Measurements from ENCODE around the gene ERGIC3.
"Not testable (repeated sequence)": the region's sequence is repeated elsewhere in the genome, so short reads cannot be mapped to it uniquely, and the experiment has no call there.

The ERGIC3 gene

GRCh38 chr20:35552914-35553313 lies 11.0 kb downstream of the ERGIC3 start:
- Histone ChIP-seq H3K4me1 (ENCODE audit: control insufficient read depth, low read depth, low read length) (no peaks in the 10 kb centered on the region), H3K18ac (ENCODE audit: low read length) (no peak overlapping the region), H3K4me3 (ENCODE audit: low read length) (no peak overlapping the region), H4K8ac (ENCODE audit: low read depth, low read length) (no peak overlapping the region), H2BK5ac (ENCODE audit: low read length) (no peak overlapping the region), H2BK15ac (replicated peaks; ENCODE audit: low read depth) (no peak overlapping the region), H3K27ac (ENCODE audit: low read depth, low read length) (no peak overlapping the region), H4K5ac (ENCODE audit: low read length) (no peak overlapping the region), H3K79me1 (ENCODE audit: low read length) (no peaks in the 10 kb centered on the region), H2AK5ac (ENCODE audit: low read length) (no peak overlapping the region), H3K4ac (ENCODE audit: low read depth, low read length) (no peak overlapping the region), H2BK120ac (ENCODE audit: low read depth, low read length) (no peak overlapping the region), H3K4me2 (ENCODE audit: low read length) (no peak overlapping the region), H3K23ac (ENCODE audit: low read length) (no peak overlapping the region), H3K36me3 (ENCODE audit: control insufficient read depth, insufficient read depth, low read length) (peaks cover 23% of the 10 kb centered on the region), H3K27me3 (ENCODE audit: insufficient read depth, low read length, poor library complexity) (no peaks in the 10 kb centered on the region), H3K56ac (ENCODE audit: low read length) (no peak overlapping the region), H3K9ac (ENCODE audit: low read length) (no peak overlapping the region), H3K79me2 (ENCODE audit: control insufficient read depth, insufficient read depth, low read length) (no peaks in the 10 kb centered on the region)
- DNase-seq, result no peak
- WGBS (ENCODE audit: extremely low coverage, insufficient coverage, low lambda C conversion rate), result no CpG with 5 or more reads among the region's 3 CpGs

GRCh38 chr20:35555461-35555860 lies 13.6 kb downstream of the ERGIC3 start:
- not testable (repeated sequence) for H3K79me1 ChIP-seq (ENCODE audit: low read length); H3K56ac ChIP-seq (ENCODE audit: low read length); H4K8ac ChIP-seq (ENCODE audit: low read depth, low read length); H3K23ac ChIP-seq (ENCODE audit: low read length); H3K27ac ChIP-seq (ENCODE audit: low read depth, low read length); H3K4me1 ChIP-seq (ENCODE audit: control insufficient read depth, low read depth, low read length); H4K5ac ChIP-seq (ENCODE audit: low read length); H3K4ac ChIP-seq (ENCODE audit: low read depth, low read length); H3K9ac ChIP-seq (ENCODE audit: low read length); DNase-seq; H3K4me3 ChIP-seq (ENCODE audit: low read length); H2BK5ac ChIP-seq (ENCODE audit: low read length); H2BK120ac ChIP-seq (ENCODE audit: low read depth, low read length); H3K27me3 ChIP-seq (ENCODE audit: insufficient read depth, low read length, poor library complexity); H3K79me2 ChIP-seq (ENCODE audit: control insufficient read depth, insufficient read depth, low read length); H2BK15ac ChIP-seq (replicated peaks; ENCODE audit: low read depth); H2AK5ac ChIP-seq (ENCODE audit: low read length); H3K4me2 ChIP-seq (ENCODE audit: low read length); H3K18ac ChIP-seq (ENCODE audit: low read length)
- H3K36me3 ChIP-seq (ENCODE audit: control insufficient read depth, insufficient read depth, low read length), result peaks cover 18% of the 10 kb centered on the region
- no CpG with 5 or more reads among the region's 4 CpGs for WGBS (ENCODE audit: extremely low coverage, insufficient coverage, low lambda C conversion rate)

GRCh38 chr20:35555951-35556645 lies 14.2 kb downstream of the ERGIC3 start:
- H3K4ac ChIP-seq (ENCODE audit: low read depth, low read length), result no peak overlapping the region
- H4K8ac ChIP-seq (ENCODE audit: low read depth, low read length), result no peak overlapping the region
- no CpG with 5 or more reads among the region's 21 CpGs for WGBS (ENCODE audit: extremely low coverage, insufficient coverage, low lambda C conversion rate)
- H3K79me2 ChIP-seq (ENCODE audit: control insufficient read depth, insufficient read depth, low read length), result no peaks in the 10 kb centered on the region
- H3K23ac ChIP-seq (ENCODE audit: low read length), result no peak overlapping the region
- no peak for DNase-seq
- H4K5ac ChIP-seq (ENCODE audit: low read length), result no peak overlapping the region
- peaks cover 15% of the 10 kb centered on the region for H3K36me3 ChIP-seq (ENCODE audit: control insufficient read depth, insufficient read depth, low read length)
- no peak overlapping the region for H2BK120ac ChIP-seq (ENCODE audit: low read depth, low read length)
- H2BK15ac ChIP-seq (replicated peaks; ENCODE audit: low read depth), result no peak overlapping the region
- no peak overlapping the region for H2BK5ac ChIP-seq (ENCODE audit: low read length)
- H3K9ac ChIP-seq (ENCODE audit: low read length), result no peak overlapping the region
- no peak overlapping the region for H3K56ac ChIP-seq (ENCODE audit: low read length)
- H3K4me1 ChIP-seq (ENCODE audit: control insufficient read depth, low read depth, low read length), result no peaks in the 10 kb centered on the region
- H3K18ac ChIP-seq (ENCODE audit: low read length), result no peak overlapping the region
- no peaks in the 10 kb centered on the region for H3K27me3 ChIP-seq (ENCODE audit: insufficient read depth, low read length, poor library complexity)
- no peaks in the 10 kb centered on the region for H3K79me1 ChIP-seq (ENCODE audit: low read length)
- H3K4me3 ChIP-seq (ENCODE audit: low read length), result no peak overlapping the region
- no peak overlapping the region for H2AK5ac ChIP-seq (ENCODE audit: low read length)
- no peak overlapping the region for H3K27ac ChIP-seq (ENCODE audit: low read depth, low read length)
- no peak overlapping the region for H3K4me2 ChIP-seq (ENCODE audit: low read length)

GRCh38 chr20:35556871-35557270 lies 15.0 kb downstream of the ERGIC3 start:
- Histone ChIP-seq H3K18ac (ENCODE audit: low read length) (no peak overlapping the region), H3K4me1 (ENCODE audit: control insufficient read depth, low read depth, low read length) (no peaks in the 10 kb centered on the region), H3K79me1 (ENCODE audit: low read length) (no peaks in the 10 kb centered on the region), H3K4me3 (ENCODE audit: low read length) (no peak overlapping the region), H4K5ac (ENCODE audit: low read length) (no peak overlapping the region), H3K27ac (ENCODE audit: low read depth, low read length) (no peak overlapping the region), H3K27me3 (ENCODE audit: insufficient read depth, low read length, poor library complexity) (no peaks in the 10 kb centered on the region), H2BK120ac (ENCODE audit: low read depth, low read length) (no peak overlapping the region), H2AK5ac (ENCODE audit: low read length) (no peak overlapping the region), H2BK5ac (ENCODE audit: low read length) (no peak overlapping the region), H3K4me2 (ENCODE audit: low read length) (no peak overlapping the region), H3K4ac (ENCODE audit: low read depth, low read length) (no peak overlapping the region), H4K8ac (ENCODE audit: low read depth, low read length) (no peak overlapping the region), H3K23ac (ENCODE audit: low read length) (no peak overlapping the region), H3K36me3 (ENCODE audit: control insufficient read depth, insufficient read depth, low read length) (peaks cover 12% of the 10 kb centered on the region), H3K9ac (ENCODE audit: low read length) (no peak overlapping the region), H3K56ac (ENCODE audit: low read length) (no peak overlapping the region), H3K79me2 (ENCODE audit: control insufficient read depth, insufficient read depth, low read length) (no peaks in the 10 kb centered on the region), H2BK15ac (replicated peaks; ENCODE audit: low read depth) (no peak overlapping the region)
- WGBS (ENCODE audit: extremely low coverage, insufficient coverage, low lambda C conversion rate), result no CpG with 5 or more reads among the region's 8 CpGs
- DNase-seq, result no peak

- Histone ChIP-seq H3K27me3 (ENCODE audit: insufficient read depth, low read length, poor library complexity) (no peaks in the 10 kb centered on the region), H3K18ac (ENCODE audit: low read length) (no peak overlapping the region), H3K4me3 (ENCODE audit: low read length) (no peak overlapping the region), H4K5ac (ENCODE audit: low read length) (no peak overlapping the region), H2BK5ac (ENCODE audit: low read length) (no peak overlapping the region), H3K79me1 (ENCODE audit: low read length) (no peaks in the 10 kb centered on the region), H3K4ac (ENCODE audit: low read depth, low read length) (no peak overlapping the region), H3K56ac (ENCODE audit: low read length) (no peak overlapping the region), H3K36me3 (ENCODE audit: control insufficient read depth, insufficient read depth, low read length) (peaks cover 10% of the 10 kb centered on the region), H3K4me1 (ENCODE audit: control insufficient read depth, low read depth, low read length) (no peaks in the 10 kb centered on the region), H3K23ac (ENCODE audit: low read length) (no peak overlapping the region), H2BK15ac (replicated peaks; ENCODE audit: low read depth) (no peak overlapping the region), H3K27ac (ENCODE audit: low read depth, low read length) (no peak overlapping the region), H3K79me2 (ENCODE audit: control insufficient read depth, insufficient read depth, low read length) (no peaks in the 10 kb centered on the region), H4K8ac (ENCODE audit: low read depth, low read length) (no peak overlapping the region), H3K9ac (ENCODE audit: low read length) (no peak overlapping the region), H2BK120ac (ENCODE audit: low read depth, low read length) (no peak overlapping the region), H3K4me2 (ENCODE audit: low read length) (no peak overlapping the region), H2AK5ac (ENCODE audit: low read length) (no peak overlapping the region)
- no CpG with 5 or more reads among the region's 4 CpGs for WGBS (ENCODE audit: extremely low coverage, insufficient coverage, low lambda C conversion rate)
- no peak for DNase-seq
Measured at GRCh38 chr20:35558451-35558850, 16.6 kb downstream of the ERGIC3 start.
